Right forelimb (tissue), 1 donor: ENCODE results near the gene TCF12.
"Not testable (repeated sequence)": the region's sequence is repeated elsewhere in the genome, so short reads cannot be mapped to it uniquely, and the experiment has no call there.

Experiments
- DNase-seq: peaks from one replicate; pipeline ENCODE4 v3.0.0-alpha.2; 2018

TCF12 gene

DNA sequence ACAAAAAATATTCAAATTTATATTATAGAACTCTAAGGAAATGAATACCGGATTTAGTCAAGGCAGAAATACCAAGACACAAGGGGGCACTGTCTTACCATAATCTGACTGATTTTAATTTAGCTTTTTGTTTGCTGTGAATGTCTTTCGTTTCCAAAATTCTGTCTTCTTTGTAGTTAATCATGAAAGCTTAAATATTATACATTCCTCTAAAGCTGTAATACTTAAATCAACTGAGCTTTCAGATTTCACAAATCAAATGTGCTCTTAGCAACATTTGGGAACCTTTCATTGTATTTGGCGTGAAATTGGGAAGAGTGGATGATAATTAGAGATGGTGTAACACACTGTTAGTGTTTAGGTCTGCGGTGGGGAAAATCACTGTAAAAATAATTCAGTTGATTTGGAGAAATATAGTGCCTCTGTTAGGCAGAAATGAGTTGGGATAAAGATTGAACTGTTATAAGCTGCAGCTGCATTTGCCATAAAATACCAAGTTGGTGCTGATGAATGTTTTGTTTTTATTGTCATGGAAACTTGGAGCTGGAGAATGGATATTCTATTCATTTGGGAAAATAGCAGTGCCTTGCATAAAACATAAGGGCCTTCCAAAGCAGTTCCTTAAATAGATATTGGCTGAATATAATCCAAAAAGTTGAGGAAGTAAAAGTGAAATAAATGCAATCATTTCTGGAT is 228.2 kb downstream of the TCF12 start:
- DNase-seq: no peak

DNA sequence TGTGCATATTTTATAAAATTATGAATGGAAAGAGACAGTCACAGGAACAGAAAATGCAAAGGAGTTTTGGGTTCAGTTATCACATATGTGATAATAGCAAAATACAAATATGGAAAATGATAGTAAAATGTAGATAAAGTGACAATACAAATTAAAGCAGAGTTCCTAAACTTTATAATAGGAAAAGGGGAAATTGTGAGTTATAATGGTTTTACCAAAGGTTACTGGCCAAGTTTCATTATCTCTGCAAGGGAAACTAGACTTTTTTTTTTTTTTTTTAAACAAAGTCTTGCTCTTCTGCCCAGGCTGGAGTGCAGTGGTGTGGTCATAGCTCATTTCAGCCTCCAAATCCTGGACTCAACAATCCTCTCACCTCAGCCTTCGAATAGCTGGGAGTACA is 229.2 kb downstream of the TCF12 start:
- no peak for DNase-seq

DNA sequence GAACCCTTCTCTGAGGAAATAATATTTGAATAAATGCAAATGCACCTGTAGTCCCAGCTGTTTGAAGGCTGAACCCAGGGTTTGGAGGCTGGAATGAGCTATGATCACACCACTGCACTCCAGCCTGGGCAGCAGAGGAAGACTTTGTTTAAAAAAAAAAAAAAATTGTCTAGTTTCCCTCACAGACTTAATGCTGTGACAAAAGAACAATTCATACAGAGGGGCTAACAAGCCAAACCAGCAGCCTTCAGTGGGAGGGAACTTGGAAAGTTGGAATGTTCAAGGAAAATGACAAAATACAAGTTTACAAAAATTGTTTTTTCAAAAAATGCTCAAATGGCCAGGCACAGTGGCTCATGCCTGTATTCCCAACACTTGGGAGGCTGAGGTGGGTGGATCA is 229.8 kb downstream of the TCF12 start:
- no peak for DNase-seq

GRCh38 chr15:57149196-57149595 is 230.8 kb downstream of the TCF12 start:
- DNase-seq: no peak

DNA sequence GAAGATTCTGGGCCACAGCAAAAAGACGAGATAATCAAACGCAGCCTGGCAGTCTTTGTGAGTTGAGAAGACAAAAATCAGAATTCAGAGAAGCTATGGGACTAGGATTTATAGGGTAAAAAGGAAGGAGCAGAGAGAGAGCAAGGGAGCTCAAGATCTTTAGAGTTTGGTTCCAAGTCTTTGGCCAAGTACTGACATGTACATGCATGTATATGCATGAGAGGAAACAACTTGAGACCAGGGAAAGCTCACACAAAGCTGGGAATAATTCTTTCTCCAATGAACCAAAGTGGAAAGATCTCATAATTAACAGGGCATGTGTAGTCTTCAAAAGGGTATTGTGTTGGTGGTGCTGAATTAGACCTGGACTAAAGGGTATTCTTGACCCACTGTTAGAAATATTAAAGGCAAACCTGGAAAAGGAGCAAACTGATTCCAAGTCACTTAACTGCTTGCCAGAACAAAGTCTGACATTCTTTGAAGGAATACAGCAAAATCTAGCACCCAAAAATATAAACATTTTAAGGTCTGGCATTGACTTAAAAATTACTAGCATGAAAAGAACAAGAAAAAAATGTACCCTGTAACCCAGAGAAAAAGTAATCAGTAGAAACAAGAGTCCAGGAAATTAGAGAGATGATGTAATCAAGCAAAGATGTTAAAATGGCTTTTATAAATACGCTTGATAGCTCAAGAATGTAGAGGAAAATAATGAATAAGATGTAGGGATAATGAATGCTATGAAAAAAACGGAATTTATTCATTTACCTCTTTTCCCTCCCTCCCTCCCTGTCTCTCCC is 231.8 kb downstream of the TCF12 start:
- no peak for DNase-seq

DNA sequence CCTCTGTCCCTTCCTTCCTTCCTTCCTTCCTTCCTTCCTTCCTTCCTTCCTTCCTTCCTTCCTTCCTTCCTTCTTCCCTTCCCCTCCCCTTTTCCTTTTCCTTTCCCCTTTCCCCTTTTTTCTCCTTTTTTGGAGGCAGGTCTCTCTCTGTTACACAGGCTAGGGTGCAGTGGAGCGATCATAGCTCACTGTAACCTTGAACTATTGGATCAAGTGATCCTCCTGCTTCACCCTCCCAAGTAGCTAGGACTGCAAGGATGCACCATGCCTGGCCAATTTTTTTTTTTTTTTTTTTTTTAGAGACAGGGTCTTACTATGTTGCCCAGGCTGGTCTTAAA is 232.4 kb downstream of the TCF12 start:
- not testable (repeated sequence) for DNase-seq

DNA sequence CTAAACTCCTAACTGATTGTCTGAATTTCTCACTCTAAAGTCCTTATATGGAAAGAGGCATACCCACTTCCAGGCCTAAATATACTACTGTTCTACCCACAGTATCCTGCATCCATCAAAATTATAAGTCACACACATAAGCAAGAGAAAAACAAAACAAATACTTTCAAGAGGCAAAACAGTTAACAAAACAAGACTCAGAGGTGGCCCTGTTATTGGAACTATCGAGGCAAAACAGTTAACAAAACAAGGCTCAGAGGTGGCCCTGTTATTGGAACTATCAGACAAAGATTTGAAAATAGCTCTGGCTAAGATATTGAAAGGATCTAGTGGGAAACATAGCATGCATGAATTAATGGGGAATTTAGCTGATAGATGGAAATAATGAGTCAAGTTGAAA is 233.7 kb downstream of the TCF12 start:
- no peak for DNase-seq

- no peak for DNase-seq
Measured at GRCh38 chr15:57152666-57153539, 234.5 kb downstream of the TCF12 start.

GRCh38 chr15:57156210-57156884 is 237.9 kb downstream of the TCF12 start:
- no peak for DNase-seq

DNA sequence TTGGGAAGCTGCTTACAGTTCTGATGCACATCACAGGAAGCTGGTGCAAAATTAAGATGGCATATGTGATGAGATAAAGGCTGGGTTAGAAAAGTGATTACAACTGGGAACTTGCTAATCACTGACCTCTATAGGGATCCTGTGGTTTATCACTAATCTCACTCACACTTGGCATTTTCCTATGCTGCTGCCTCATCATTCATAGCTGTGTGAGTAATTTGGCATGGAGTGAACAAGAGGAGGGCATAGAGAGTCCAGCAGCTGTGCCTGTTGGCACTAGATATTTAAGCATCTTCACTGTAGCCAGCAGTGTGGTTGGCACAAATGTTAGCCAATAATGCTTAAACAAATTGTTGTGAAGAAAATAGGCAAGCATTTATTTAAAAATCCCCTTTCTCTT is 240.1 kb downstream of the TCF12 start:
- DNase-seq: peak; percentile 39

DNA sequence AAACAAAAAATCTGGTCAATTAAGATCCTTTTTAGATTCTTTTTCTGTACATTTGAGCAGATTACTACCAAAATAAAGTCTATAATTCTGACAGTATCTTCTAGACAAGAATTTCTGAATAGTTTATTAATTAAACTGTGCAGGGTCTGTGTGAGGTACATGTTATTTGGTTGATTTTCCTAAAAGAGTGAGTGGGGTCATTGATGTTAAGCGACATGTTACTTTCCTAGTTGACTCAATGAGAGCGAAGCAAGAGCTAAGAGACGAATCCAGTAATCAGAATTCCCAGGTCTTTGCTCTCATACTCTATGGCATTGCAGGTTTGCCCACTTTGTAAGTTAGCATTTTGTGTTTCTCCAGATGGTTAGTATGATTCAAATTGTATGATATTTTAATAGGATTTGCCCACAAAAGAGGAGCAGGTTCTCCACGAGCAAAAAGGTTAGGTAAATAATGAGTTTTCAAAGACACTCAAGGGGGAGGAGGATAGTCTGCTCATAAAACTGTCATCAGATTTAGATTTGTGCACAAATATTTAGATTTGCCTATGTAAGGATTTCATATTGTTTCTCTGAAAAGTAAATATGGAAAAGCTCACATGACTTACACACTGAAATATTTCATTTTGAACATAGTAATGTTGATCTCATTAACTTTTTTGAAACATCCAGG is 240.7 kb downstream of the TCF12 start:
- no peak for DNase-seq

- DNase-seq: no peak
Measured at GRCh38 chr15:57159767-57160166, 241.3 kb downstream of the TCF12 start.

DNA sequence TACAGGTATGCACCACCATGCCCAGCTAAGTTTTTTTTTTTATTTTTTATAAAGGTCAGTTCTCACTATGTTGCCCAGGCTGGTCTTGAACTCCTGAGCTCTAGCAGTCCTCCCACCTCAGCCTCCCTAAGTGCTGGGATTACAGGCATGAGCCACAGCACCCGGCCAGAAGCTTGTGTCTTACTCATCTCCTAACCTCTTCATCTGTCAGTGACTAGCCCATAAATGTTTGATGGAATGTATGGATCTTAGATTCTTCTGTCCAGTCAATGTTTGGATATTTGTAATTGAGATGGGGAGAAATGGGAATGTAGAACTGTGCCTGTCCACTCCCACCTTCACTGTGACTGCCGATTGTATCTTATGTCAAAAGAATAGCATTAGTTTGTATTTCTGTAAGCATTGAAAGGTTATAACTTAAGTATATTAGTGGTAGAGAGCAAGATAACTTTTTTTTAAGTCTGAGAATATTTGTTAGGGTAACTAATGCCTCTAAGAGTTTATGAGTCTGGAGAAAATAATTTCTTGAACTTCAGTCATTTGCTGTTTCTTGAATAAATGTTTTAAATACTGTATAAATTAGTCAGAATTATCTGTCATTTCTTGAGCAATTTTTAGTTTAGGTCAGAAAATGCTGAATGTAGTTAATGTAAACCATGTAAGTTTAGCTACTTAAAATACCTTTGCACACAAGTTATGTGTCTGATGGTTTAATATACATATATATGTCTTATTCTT is 242.5 kb downstream of the TCF12 start:
- DNase-seq: no peak

GRCh38 chr15:57164251-57164650 is 245.8 kb downstream of the TCF12 start:
- not testable (repeated sequence) for DNase-seq

DNA sequence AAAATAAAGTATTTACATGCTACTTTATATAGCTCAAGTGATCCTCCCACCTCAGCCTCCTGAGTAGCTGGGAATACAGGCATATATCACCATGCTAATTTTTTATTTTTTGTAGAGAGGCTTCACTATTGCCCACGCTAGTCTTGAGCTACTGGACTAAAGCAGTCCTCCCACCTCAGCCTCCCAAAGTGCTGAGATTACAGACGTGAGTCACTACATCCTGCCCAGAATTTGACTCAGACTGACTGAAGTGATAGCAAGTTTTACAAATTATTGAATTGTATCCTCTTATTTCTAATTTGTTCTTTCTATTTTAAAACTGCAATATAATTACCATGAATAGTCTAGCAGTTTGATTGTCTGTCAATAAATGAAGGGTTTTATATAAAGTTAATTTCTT is 247.5 kb downstream of the TCF12 start:
- DNase-seq: no peak

- DNase-seq: no peak
Measured at GRCh38 chr15:57167821-57168395, 249.5 kb downstream of the TCF12 start.

DNA sequence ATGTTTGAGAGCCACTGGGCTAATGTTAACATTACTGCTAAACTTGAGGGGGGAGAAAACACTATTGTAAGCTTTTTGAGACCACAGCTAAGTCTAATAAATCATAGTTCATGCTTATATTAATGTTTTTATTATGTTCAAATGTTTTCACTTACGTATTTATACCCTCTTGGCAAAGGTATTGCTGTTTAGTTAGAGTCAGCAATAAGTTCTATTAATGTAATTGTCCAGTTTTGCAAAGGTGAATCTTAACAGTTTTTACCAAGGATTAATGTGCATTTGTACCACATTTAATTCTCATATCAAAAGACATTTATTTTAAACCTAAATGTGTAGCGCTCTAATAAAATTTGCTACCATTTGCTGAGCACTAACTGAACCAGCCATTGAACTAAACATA is 251.2 kb downstream of the TCF12 start:
- no peak for DNase-seq

GRCh38 chr15:57171426-57171825 is 253.0 kb downstream of the TCF12 start:
- DNase-seq: no peak

DNA sequence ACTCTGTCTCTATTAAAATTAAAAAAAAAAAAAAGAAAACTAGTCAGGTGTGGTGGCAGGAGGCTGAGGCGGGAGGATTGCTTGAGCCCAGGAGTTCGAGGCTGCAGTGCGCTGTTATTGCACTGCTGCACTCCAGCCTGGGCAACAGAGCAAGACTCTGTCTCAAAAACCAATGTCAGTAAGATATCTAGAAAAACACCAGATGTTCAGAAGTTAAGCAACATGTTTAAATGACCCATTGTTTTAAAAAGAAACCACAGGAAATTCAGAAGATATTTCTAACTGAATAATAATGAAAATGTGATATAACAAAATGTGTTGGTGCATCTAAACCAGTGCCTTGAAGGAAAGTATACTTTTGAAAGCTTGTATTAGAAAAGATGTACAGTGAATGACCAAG is 254.5 kb downstream of the TCF12 start:
- DNase-seq: no peak

- no peak for DNase-seq
Measured at GRCh38 chr15:57183041-57183440, 264.6 kb downstream of the TCF12 start.

DNA sequence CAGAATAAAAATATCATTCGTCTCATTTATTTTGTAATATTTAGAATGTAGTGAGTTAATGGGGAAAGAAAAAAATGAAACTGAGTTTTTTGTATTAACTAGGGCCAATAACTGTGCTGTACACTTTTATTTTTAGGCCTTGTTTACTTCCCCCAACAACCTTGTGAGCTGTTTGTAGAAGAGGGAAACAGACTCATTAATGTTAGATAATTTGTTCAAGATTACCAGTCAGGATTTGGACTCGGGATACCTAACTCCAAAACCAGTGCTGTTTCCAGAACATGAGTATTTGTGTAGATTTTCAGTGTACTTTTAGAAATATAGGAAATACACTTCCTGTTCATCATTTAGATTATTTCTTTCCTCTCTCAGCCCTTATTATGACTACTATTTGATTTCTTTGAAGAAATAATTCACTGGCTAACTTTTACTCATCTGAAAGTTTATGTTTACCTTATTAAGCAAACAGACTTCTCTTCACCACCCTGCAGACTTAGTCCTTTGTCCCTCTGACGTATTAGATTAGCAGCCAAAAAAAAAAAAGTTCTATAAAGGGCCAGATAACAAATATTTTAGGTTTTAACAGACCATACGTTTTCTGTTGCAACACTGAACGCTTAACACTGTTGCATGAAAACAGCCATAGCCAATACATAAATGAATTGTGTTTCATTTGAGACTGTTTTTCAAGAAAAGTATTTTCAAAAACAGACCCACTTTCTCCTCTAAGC is 265.3 kb downstream of the TCF12 start:
- DNase-seq: no peak
